SW480 (cell line): ENCODE measurements around the gene UQCC2.

Source experiments
- DNase-seq: peaks from one replicate; pipeline ENCODE4 v3.0.0-alpha.2; 2016; ENCODE audit warnings: low spot score

The UQCC2 gene

DNA sequence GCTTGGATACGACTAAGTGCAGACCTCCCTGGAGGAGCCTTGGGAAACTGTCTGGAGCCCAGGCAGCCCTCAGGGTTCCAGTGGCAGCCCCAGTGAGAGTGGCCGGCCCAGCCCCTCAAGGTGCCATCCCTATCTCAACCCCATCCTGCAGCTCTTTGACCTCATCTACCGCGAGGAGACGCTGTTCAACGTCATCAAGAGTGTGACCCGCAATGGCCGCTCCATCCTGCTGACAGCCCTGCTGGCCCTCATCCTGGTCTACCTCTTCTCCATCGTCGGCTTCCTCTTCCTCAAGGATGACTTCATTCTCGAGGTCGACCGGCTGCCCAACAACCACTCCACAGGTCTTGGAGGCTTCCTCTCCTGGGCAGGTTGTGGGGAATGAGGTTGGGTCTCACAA lies 20.7 kb downstream of the UQCC2 start:
- DNase-seq = no peak

DNA sequence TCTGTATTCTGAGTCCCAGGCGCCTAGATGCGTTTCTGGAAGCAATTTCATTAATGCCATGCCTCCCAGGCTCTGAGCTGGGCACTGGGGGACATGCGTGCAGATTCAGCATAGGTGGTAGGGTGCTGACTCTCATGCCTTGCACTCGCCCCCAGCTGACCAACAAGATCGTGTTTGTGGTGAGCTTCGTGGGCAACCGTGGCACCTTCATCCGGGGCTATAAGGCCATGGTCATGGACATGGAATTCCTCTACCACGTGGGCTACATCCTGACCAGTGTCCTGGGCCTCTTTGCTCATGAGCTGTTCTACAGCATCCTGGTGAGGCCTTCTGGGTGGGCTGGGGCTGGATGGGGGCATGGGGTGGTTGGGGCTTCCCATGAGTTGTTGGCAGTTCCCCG lies 21.6 kb downstream of the UQCC2 start:
- no peak for DNase-seq

DNA sequence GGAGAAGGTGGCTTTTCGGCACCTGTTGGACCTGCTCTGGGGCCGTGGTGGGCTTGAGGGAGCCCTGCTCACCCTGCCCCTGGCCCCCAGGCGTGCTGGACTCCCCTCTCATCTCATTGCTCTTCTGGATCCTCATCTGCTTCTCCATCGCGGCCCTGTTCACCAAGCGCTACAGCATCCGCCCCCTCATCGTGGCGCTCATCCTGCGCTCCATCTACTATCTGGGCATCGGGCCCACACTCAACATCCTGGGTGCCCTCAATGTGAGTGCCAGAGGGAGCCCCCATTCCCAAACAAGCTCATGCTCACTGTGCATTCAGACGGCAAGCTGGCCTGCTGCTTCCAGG lies 22.4 kb downstream of the UQCC2 start:
- no peak for DNase-seq

DNA sequence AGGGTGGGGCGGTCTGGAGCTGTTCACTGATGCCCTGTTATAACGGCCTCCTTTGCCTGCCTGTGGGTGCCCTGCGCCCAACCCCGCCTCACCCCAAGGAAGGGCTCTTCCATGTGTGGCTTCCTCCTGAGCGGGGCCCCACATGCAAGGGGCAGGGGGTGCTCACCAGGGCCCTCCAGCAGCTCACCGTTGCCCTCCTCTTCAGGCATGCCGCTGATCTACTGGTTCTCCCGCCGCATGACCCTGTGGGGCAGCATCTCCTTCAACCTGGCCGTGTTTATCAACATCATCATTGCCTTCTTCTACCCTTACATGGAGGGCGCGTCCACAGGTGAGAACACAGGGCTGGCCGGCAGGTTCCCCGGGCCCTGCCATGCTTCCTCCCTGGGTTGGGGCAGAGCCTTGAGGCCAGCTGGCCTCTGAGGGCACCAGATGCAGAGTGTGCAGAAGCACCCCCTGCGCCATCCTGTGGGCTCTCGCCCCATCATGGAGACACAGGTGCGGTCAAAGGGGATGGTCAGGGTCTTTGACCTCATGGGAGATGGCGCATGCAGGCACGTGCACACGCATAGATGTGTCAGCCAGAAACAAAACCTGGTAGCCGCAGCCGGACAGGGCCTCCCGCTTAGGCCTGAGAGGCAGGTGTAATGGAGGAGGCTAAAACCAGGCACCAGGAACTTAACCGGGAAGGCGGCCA lies 22.9 kb downstream of the UQCC2 start:
- DNase-seq = no peak

DNA sequence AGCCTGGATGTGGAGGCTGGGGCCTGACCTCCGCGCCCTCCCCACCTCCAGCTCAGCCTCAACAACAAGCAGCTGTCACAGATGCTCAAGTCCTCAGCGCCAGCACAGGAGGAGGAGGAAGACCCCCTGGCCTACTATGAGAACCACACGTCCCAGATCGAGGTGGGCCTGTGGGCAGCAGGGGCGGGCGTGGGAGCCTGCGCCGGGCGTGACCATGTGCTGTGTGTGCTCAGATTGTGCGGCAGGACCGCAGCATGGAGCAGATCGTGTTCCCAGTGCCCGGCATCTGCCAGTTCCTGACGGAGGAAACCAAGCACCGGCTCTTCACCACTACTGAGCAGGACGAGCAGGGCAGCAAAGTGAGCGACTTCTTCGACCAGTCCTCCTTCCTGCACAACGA lies 23.5 kb downstream of the UQCC2 start:
- no peak for DNase-seq

DNA sequence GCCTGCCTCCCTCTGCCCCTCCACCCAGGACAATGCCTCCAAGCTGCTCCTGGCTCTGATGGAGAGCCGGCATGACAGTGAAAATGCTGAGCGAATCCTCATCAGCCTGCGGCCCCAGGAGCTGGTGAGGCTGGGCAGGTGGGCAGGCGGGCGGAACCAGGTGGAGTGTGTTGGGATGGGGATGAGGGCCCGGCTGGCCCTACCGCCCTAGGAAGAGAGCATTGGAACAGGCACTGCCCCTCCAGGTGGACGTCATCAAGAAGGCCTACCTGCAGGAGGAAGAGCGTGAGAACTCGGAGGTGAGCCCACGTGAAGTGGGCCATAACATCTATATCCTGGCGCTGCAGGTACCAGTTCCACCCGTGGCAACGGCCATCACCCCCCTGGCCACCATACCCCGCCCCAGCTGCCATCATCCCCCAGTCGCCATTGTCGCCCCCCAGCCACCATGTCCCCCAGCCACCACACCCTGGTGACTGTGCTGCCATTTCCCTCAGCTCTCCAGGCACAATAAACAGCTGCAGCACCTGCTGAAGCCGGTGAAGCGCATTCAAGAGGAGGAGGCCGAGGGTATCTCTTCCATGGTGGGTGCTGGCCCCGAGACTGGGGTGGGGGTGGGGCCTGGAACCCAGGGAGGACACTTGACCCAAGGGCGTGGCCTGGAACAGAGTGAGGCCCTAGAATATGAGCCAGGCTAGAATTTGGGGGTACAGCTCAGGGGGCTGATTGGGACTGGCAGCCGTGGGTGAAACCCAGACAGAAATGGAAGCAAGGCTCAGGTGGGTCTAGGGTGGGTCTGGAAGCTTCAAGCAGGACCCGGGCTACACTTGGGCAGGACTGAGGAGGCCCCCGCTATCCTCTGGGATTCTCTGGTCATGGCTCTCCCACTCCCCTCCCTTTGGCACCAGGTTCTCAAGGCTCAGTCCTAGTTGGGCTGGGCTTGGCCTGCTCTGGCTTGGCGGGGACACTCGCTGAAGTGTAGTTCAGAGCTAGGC lies 24.2 kb downstream of the UQCC2 start:
- DNase-seq = no peak

DNA sequence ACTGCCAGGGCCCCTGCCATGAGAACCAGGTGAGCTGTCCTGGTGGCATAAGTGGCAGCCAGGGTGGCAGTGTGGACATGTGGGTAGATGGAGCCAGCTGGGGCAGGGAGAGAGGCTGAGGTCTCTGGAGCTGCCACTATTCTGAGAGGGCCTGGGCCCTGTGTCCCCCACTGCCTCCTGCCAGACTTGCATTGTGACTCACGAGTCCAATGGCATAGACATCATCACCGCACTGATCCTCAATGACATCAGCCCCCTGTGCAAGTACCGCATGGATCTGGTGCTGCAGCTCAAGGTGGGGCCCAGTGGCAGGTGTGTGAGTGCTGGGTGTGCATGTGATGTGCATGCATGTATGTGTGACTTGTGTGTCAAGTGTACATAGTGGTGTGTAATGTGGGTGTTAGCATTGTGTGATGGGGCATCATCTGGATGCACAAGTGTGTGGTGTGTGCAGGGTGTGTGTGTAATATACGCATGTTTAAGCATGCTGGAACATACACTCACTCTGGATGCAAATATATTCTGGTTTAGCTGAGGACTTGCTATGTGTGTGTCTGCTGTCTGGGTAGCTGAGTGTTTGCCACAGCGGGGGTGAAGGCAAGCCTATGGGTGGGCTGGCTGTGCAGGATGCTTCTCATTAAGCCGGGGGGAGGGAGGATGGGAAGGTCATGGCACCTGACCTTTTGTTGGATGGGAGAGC lies 25.1 kb downstream of the UQCC2 start:
- no peak for DNase-seq

DNA sequence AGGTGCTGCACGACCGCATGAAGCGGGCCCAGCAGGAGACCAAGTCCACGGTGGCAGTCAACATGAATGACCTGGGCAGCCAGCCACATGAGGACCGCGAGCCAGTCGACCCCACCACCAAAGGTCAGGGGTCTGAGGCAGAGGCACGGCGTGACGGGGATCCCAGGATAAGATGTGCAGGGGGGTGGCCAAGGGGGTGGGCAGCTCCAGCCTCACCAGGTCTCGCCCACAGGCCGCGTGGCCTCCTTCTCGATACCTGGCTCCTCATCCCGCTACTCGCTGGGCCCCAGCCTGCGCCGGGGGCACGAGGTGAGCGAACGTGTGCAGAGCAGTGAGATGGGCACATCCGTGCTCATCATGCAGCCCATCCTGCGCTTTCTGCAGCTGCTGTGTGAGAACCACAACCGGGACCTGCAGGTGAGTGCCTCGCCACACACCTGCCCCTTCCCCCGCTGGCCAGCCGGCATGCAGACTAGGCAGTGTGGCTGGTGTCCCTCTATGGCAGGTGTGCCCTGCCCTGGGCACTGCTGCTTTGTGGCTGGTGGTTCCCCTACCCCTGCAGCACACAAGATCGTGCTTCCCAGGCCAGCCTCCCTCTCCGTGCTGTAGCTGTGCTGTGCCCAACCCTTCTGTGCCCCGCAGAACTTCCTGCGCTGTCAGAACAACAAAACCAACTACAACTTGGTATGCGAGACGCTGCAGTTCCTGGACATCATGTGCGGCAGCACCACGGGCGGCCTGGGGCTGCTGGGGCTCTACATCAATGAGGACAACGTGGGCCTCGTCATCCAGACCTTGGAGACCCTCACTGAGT lies 25.9 kb downstream of the UQCC2 start:
- DNase-seq = no peak

DNA sequence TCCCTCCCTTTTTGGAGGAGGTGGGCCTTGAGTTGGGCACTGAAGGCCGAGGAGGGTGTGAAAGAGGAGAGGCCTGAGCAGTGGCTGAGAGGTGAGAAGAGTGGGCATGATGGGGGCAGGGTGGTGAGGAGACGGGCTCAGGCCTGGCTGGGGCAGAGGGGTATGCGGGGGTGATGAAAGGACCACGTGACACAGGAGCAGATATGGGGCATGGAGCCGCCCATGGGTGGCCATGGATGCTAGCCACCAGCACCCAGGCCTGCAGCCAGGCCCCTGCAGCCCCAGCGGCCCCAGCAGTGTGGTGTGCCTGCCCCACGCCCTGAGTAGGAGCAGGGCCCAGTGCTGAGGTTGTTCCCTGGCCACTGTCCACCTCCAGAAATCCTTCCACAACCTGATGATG lies 26.5 kb downstream of the UQCC2 start:
- no peak for DNase-seq

DNA sequence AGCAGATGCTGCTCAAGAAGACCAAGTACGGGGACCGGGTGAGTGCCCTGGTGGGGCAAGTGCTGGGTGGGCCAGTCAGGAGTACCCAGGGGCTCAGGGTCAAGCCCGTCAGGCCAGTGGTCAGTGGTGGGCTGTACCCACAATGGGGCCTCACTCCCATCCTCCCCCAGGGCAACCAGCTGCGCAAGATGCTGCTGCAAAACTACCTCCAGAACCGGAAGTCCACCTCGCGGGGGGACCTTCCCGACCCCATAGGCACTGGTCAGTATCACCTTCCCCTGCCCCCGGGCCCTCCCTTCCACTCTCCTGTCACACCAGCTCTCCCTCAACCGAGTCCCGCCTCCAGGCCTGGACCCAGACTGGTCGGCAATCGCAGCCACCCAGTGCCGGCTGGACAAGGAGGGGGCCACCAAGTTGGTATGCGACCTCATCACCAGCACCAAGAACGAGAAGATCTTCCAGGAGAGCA lies 27.0 kb downstream of the UQCC2 start:
- no peak for DNase-seq

DNA sequence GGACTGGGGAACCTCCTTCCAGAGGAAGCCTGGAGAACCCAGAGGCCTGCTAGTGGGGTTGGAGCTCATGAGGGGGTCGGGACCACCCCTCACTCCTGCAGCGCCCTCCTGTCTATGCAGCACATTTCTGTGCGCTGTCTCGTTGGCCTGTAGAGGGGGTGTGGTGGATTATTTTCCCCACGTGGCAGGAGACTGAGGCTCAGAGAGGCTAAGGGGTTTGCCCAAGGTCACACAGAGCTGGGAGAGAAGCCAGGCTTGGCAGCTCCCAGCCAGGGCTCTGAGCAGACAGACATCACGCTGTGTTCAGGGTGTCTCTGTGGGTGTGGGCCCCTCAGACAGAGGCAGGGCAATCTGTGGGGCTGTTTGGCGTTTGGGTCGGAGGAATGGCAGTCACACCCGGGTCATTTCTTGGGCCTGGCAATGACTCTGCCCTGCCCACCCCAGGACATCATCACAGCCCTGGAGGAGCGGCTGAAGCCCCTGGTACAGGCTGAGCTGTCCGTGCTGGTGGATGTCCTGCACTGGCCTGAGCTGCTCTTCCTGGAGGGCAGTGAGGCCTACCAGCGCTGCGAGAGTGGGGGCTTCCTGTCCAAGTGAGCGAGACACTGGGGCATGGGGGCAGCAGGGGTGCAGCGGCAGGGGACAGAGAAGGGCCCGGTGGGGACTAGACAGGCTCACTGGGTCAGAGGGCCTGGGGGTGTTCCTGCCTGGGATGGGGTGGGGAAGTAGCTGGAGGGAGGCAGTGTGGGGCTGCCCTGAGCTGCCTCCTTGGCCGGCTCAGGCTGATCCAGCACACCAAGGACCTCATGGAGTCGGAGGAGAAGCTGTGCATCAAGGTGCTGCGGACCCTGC lies 27.7 kb downstream of the UQCC2 start:
- DNase-seq = no peak

DNA sequence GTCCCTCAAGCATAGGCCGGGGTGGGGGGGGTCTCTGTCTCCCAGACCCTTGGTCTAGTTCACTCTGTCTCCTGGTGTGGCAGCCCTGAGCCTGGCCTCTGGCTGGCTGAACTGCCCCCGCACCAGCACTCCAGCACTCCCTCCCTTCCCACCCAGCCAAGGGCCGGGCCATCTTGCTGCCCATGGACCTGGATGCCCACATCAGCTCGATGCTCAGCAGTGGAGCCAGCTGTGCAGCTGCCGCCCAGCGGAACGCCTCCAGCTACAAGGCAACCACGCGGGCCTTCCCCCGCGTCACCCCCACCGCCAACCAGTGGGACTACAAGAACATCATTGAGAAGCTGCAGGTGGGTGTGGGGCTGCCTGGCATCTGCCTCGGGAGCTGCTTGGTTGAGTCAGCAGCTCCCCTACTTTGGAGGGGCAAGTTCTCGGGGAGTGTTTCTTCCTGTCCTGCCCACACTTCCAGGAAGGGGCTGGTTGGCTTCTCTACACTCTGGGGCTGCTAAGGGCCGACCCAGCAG lies 28.4 kb downstream of the UQCC2 start:
- DNase-seq = no peak

DNA sequence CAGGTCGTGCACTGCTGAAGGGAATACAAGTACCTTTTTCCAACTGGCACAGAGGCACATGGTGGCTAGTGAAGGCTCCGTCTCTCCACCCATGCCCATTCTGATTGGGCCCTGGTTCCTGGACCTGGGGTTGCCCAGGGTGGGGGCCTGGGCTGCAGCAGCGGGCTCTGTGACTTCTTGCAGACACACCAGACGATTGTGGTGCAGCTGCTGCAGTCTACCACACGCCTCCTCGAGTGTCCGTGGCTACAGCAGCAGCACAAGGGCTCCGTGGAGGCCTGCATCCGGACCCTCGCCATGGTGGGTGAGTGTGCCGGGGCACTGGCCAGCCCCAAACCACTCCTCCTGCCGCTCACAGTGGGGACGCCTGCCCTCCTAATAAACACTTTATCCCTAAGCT lies 29.2 kb downstream of the UQCC2 start:
- DNase-seq = no peak

DNA sequence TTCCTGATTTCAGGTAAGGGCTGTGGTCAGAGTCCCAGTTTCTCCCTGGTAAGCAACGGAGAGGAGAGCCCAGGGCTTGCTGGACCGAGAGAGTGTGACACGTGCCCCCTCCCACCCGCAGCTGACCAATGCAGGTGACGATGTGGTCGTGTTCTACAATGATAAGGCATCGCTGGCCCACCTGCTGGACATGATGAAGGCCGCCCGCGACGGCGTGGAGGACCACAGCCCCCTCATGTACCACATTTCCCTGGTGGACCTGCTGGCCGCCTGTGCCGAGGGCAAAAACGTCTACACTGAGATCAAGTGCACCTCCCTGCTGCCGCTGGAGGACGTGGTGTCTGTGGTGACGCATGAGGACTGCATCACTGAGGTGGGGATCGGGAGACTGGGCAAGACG lies 31.7 kb downstream of the UQCC2 start:
- DNase-seq = no peak

DNA sequence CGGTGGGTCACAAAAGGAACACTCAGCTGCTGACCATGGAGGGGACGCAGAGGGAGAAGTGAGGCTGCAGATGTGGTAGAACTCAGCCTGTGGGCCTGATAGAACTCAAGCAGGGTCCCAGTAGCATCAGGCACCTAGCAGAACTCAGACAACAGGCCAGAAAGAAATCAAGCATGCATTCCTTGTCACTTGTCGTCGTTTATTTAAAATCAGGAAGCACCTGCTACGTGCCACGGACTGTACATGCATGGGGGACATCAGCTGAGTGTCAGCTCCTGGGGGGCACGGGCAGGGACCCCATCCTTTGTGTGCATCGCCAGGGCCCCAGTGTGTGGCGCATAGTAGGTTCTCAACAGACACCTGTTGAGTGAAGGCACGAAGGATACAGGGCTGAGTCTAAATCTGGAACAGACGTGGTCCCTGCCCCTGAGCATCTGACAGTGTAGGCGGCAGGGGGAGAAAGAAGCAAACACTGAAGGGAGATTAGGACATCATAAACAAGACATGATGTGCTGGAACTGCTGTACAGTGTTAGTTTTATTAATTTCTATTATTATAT lies 32.5 kb downstream of the UQCC2 start:
- no peak for DNase-seq

DNA sequence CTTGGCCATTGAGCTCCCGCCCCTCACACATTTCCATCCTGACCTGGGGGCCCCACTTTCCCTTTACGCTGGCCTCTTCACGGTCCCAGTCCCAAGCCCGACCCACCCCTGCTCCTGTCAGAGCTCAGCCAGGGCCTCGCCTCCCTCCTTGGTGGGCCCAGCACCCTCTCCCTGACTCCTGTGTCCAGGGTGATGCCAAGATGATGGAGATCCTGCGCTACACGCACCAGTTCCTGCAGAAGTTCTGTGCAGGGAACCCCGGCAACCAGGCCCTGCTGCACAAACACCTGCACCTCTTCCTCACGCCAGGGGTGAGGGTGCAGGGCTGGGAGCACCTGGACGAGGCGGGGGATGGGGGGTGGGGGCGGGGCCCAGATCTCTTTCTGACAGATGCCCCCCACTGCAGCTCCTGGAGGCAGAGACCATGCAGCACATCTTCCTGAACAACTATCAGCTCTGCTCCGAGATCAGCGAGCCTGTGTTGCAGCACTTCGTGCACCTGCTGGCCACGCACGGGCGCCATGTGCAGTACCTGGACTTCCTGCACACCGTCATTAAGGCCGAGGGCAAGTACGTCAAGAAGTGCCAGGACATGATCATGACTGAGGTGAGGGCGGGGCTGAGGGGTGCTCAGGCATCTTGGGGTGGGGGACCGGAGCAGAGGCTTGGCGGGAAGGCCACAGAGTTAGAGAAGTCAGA lies 33.1 kb downstream of the UQCC2 start:
- DNase-seq = no peak

DNA sequence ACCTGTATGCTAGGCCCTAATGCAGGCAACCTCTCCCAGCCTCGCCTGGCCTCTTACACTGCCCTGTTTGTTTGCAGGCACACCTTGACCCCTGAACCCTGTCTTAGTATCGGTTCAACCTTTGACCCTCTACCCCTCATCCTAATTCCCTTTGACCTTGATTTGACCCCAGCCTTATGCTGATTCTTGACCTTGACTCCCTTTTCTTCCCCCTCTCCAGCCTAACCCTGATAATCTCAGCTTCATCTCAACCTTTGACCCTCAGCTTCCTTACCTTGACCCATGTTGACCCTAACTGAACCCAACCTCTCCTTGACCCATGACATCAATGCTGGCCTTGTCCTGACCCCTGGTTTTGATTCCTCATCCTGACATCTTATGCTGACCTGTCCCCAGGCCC lies 33.8 kb downstream of the UQCC2 start:
- DNase-seq = no peak

DNA sequence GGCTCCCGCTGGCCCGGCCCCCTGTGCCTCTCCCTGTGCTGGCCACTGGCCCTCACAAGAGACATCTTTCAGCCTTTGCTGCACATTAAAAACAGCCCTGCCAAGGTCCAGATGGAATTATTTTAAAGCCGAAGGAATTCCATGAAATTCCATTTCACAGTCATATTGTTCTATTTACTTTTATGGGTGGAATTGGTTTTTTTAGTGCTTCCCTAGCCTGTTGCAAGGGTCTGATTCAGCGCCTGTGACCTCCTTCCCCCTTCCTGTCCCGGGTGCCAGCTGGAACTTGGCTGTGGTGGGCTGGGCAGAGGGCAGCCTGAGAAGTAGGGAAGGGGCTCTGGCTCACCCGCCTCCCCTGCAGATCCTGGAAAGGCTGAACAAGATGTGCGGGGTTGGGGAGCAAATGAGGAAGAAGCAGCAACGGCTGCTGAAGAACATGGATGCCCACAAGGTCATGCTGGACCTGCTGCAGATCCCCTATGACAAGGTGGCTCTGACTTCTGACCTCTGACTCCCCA lies 34.3 kb downstream of the UQCC2 start:
- DNase-seq = no peak

DNA sequence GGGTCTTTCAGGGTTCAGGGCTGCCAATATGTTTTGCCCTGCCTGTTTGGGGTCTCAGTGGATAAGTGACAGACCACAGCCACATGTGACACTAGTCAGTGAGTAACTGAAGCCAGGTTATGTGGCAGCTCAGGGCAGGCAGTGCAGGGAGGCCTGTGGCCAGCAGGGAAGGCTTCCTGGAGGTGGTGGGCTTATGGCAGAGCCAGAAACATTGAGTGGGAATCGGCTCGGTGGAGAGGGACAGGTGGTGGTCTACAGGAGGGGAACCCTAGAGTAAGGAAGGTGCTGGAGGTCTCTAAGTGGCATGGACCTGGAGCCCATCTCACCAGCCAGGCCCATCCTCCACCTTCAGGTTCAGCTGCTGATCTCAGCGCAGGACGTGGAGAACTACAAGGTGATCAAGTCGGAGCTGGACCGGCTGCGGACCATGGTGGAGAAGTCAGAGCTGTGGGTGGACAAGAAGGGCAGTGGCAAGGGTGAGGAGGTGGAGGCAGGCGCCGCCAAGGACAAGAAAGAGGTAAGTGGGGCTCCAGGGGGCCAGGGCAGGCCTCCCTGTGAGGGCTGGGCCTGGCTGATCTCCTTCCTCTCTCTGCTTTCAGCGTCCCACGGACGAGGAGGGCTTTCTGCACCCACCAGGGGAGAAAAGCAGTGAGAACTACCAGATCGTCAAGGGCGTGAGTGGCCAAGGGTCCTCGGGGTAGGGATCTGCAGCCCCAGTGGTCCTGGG lies 34.9 kb downstream of the UQCC2 start:
- no peak for DNase-seq
